K562 treated with DMSO at 1 percent for 24 hours (cell line): Measurements from ENCODE around the gene TTPAL. TPM values are rescaled to one million over a fixed set of nuclear protein-coding genes. Genes with fewer than 3 reads are reported as not detected.

Experiments
- total RNA-seq: library from RNA; unstranded; fragments of 300-600 nt; gene quantifications from 2 replicates; pipeline ENCODE4 v1.2.3, GENCODE V29; 2022; ENCODE audit warnings: low read depth; ENCODE audit not compliant: insufficient read depth

The TTPAL gene
- total RNA-seq, result 3.1 and 4.8 TPM in 2 replicates

GRCh38 chr20:44475694-44476560, at the start of gene TTPAL:
Gene TTPAL, plus strand, starts transcription at chr20:44475874. Its CDS starts 4,126 bp downstream, at chr20:44480000.

GRCh38 chr20:44521484-44522481, 46.1 kb downstream of the TTPAL start, which contains the start of gene SERINC3:
Gene SERINC3, minus strand, starts transcription at chr20:44522070. Its CDS starts 119 bp downstream, at chr20:44521951.

Other genes with a start within 250 kb of the TTPAL start
- 0.35 and 2.8 TPM in 2 replicates for gene GDAP1L1, start 228.6 kb upstream of the TTPAL start, total RNA-seq
- 2.9 and 3.2 TPM in 2 replicates for gene FITM2, start 164.7 kb upstream of the TTPAL start, total RNA-seq
- gene R3HDML, start 138.8 kb upstream of the TTPAL start, total RNA-seq, result not detected in 2 replicates
- gene HNF4A, start 120.2 kb upstream of the TTPAL start, total RNA-seq, result 0.15 and 0.17 TPM in 2 replicates
- gene SERINC3, start 46.2 kb downstream of the TTPAL start, total RNA-seq, result 50.1 and 60.4 TPM in 2 replicates
- gene PKIG, start 106.7 kb downstream of the TTPAL start, total RNA-seq, result 17.2 and 17.4 TPM in 2 replicates
- gene ADA, start 175.8 kb downstream of the TTPAL start, total RNA-seq, result 4.1 and 5.2 TPM in 2 replicates
- not detected in 2 replicates for gene CCN5, start 239.5 kb downstream of the TTPAL start, total RNA-seq